Smooth muscle cell (in vitro differentiated cells): ENCODE data around the gene SUSD2. TPM values are rescaled to one million over a fixed set of nuclear protein-coding genes. Genes with fewer than 3 reads are reported as not detected.
"Not testable (repeated sequence)": the region's sequence is repeated elsewhere in the genome, so short reads cannot be mapped to it uniquely, and the experiment has no call there.

Experiments
- DNase-seq: peaks from one replicate; lab custom pipeline; 2025; ENCODE audit not compliant: unreplicated experiment; lab: John Stamatoyannopoulos, UW
- H2AFZ ChIP-seq: fragments of 200-600 bp; sonication (generic); 2 replicates; pipeline ENCODE4 v1.6.0; 2016; ENCODE audit warnings: antibody characterized with exemption, low read depth, mild to moderate bottlenecking
- H3F3A ChIP-seq: fragments of 200-600 bp; sonication (generic); 2 replicates; pipeline ENCODE4 v1.6.0; 2017; ENCODE audit warnings: antibody characterized with exemption, low read depth
- H3K27ac ChIP-seq: fragments of 200-600 bp; sonication (generic); 2 replicates; pipeline ENCODE4 v1.5.1; 2016; ENCODE audit warnings: low read depth, mild to moderate bottlenecking
- H3K27me3 ChIP-seq: fragments of 200-600 bp; sonication (generic); 2 replicates; pipeline ENCODE4 v1.6.1; 2016; ENCODE audit warnings: low read depth, mild to moderate bottlenecking
- H3K36me3 ChIP-seq: fragments of 200-600 bp; sonication (generic); 2 replicates; pipeline ENCODE4 v1.5.1; 2016; ENCODE audit warnings: low read depth
- H3K4me1 ChIP-seq: fragments of 200-600 bp; sonication (generic); 2 replicates; pipeline ENCODE4 v1.5.1; 2016; ENCODE audit warnings: low read depth
- H3K4me2 ChIP-seq: fragments of 200-600 bp; sonication (generic); 2 replicates; pipeline ENCODE4 v1.6.0; 2016; ENCODE audit warnings: mild to moderate bottlenecking
- H3K4me3 ChIP-seq: fragments of 200-600 bp; sonication (generic); 2 replicates; pipeline ENCODE4 v1.5.1; 2016; ENCODE audit warnings: mild to moderate bottlenecking
- H3K79me2 ChIP-seq: fragments of 200-600 bp; sonication (generic); 2 replicates; pipeline ENCODE4 v1.6.0; 2016; ENCODE audit warnings: low read depth, mild to moderate bottlenecking
- H3K9ac ChIP-seq: fragments of 200-600 bp; sonication (generic); 2 replicates; pipeline ENCODE4 v1.6.0; 2016; ENCODE audit warnings: low read depth
- H3K9me3 ChIP-seq: fragments of 200-600 bp; sonication (generic); replicated peaks from 2 replicates; pipeline ENCODE4 v1.5.1; 2016; ENCODE audit warnings: low read depth
- H4K20me1 ChIP-seq: fragments of 200-600 bp; sonication (generic); 2 replicates; pipeline ENCODE4 v1.6.0; 2016; ENCODE audit warnings: low read depth
- CTCF ChIP-seq: fragments of 200-600 bp; sonication (generic); IDR thresholded peaks from 2 replicates; pipeline ENCODE4 v1.5.1; 2017; ENCODE audit warnings: borderline replicate concordance, mild to moderate bottlenecking, antibody characterized with exemption; ENCODE audit not compliant: insufficient read depth, poor library complexity, severe bottlenecking
- WGBS: methylation state at CpG from one replicate; pipeline ENCODE4 v1.1.7; 2016; ENCODE audit warnings: low lambda C conversion rate; 5-methylcytosine and 5-hydroxymethylcytosine counted together
- polyA plus RNA-seq: library from polyadenylated mRNA; unstranded; fragments of >200 nt; fragmentation: Nextera tagmentation; extraction: Ambion mirVana; gene quantifications from 2 replicates; pipeline ENCODE4 v1.2.1, GENCODE V29; 2016
- total RNA-seq: library from RNA; depleted of rRNA; stranded (reverse); fragments of >200 nt; gene quantifications from 2 replicates; pipeline ENCODE4 v1.2.3, GENCODE V29; 2014

SUSD2 gene
- total and polyA plus RNA-seq, 2 experiments from 2014 or later = 1.1 to 1.2 TPM

- peaks cover 19% of the 10 kb centered on the region for H3F3A ChIP-seq
- H3K79me2 ChIP-seq = no peaks in the 10 kb centered on the region
- 58% methylated on average over 7 of the region's 7 CpGs for WGBS
- peak overlapping the region; percentile 32 for H3K27ac ChIP-seq
- H4K20me1 ChIP-seq = no peaks in the 10 kb centered on the region
- no peak overlapping the region for H3K4me3 ChIP-seq
- DNase-seq = no peak
- no peaks in the 10 kb centered on the region for H3K9me3 ChIP-seq
- peaks cover 6% of the 10 kb centered on the region for H3K4me1 ChIP-seq
- H3K4me2 ChIP-seq = no peak overlapping the region
- H3K9ac ChIP-seq = no peak overlapping the region
- TF ChIP-seq CTCF = no peak
- H3K36me3 ChIP-seq = no peaks in the 10 kb centered on the region
- H3K27me3 ChIP-seq = no peaks in the 10 kb centered on the region
- H2AFZ ChIP-seq = no peak overlapping the region
These were observed 19.4 kb downstream of the SUSD2 start for GRCh38 chr22:24200619-24201212.

- Histone ChIP-seq H3K4me1 (peaks cover 9% of the 10 kb centered on the region), H2AFZ (no peak overlapping the region), H4K20me1 (no peaks in the 10 kb centered on the region), H3K27me3 (no peaks in the 10 kb centered on the region), H3K36me3 (no peaks in the 10 kb centered on the region), H3K4me2 (no peak overlapping the region), H3K9me3 (no peaks in the 10 kb centered on the region), H3K4me3 (no peak overlapping the region), H3K27ac (peak overlapping the region; percentile 32), H3K9ac (no peak overlapping the region), H3K79me2 (no peaks in the 10 kb centered on the region), H3F3A (peaks cover 23% of the 10 kb centered on the region)
- WGBS = 80% methylated on average over 26 of the region's 26 CpGs
- TF ChIP-seq CTCF = no peak
- DNase-seq = no peak
These were observed 20.7 kb downstream of the SUSD2 start for GRCh38 chr22:24201681-24202614.

GRCh38 chr22:24203856-24204255 is 22.6 kb downstream of the SUSD2 start:
- peaks cover 24% of the 10 kb centered on the region for H3F3A ChIP-seq
- not testable (repeated sequence) for H3K4me2 ChIP-seq, H4K20me1 ChIP-seq, H3K9me3 ChIP-seq, H3K27me3 ChIP-seq, H3K4me3 ChIP-seq, H3K9ac ChIP-seq, H3K27ac ChIP-seq, H2AFZ ChIP-seq, H3K36me3 ChIP-seq, H3K4me1 ChIP-seq, H3K79me2 ChIP-seq, DNase-seq
- WGBS = 57% methylated on average over 5 of the region's 5 CpGs

- WGBS = 83% methylated on average over 8 of the region's 8 CpGs
- H3K27ac ChIP-seq = peak overlapping the region; percentile 86
These were observed 24.3 kb downstream of the SUSD2 start for GRCh38 chr22:24205438-24206195.

More at GRCh38 chr22:24205438-24206195, 24.3 kb downstream of the SUSD2 start:
- no peak overlapping the region for H3K4me3 ChIP-seq
- no peaks in the 10 kb centered on the region for H4K20me1 ChIP-seq
- no peak overlapping the region for H2AFZ ChIP-seq
- H3K79me2 ChIP-seq = no peaks in the 10 kb centered on the region
- peaks cover 24% of the 10 kb centered on the region for H3F3A ChIP-seq
- no peak overlapping the region for H3K9ac ChIP-seq
- peaks cover 4% of the 10 kb centered on the region for H3K4me1 ChIP-seq
- peak overlapping the region; percentile 34 for H3K4me2 ChIP-seq
- H3K27me3 ChIP-seq = no peaks in the 10 kb centered on the region
- no peaks in the 10 kb centered on the region for H3K9me3 ChIP-seq
- H3K36me3 ChIP-seq = no peaks in the 10 kb centered on the region
- TF ChIP-seq CTCF = no peak
- DNase-seq = no peak
